ENCODE results near the gene CAV2. TPM values are rescaled to one million over a fixed set of nuclear protein-coding genes. Genes with fewer than 3 reads are reported as not detected.
A peak's percentile ranks its signal among the peaks of the same experiment; 100 is the strongest.

Gene CAV2
- polyA plus RNA-seq, 1 of the 3 experiments (the other 2 are of a cell fraction) = 182 TPM

DNA sequence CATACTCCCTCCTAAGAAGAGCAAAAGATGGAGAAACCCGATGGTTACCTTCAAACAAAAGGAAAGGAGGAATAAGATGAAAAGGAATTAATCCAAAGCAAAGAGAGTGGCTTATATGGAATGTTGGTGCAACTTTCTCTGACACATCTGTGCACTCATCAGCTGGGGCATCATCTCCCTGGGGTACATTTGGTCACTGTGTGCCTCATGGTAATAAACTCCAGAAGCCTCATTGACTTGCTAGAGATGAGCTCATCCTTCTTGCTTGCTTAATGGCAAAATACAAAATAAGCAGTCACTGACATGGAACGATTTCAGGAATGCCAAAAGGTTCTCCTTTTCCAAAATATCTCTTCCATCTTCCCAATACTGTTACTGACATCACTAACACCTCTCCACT is 47.8 kb downstream of the CAV2 start:
- POLR2A ChIA-PET = no interaction called here
- Histone ChIP-seq H3K4me1 (ENCODE audit: control insufficient read depth in 1 of 2, insufficient read depth in 2 of 2, low read depth in 1 of 2, low read length in 1 of 2) (peaks cover 0 to 86% of the 10 kb centered on the region in 2 experiments), H3K9ac (0 out of 2 replicates have a peak overlapping the region, but pooled peaks have one; percentile 7), H2AFZ (ENCODE audit: low read depth) (no peak overlapping the region), H3K9me3 (no peaks in the 10 kb centered on the region), H3K4me3 (ENCODE audit: low read depth in 2 of 2, low read length in 1 of 2) (no peak overlapping the region), H3K27me3 (ENCODE audit: insufficient read depth) (no peaks in the 10 kb centered on the region), H3K9me2 (no peaks in the 10 kb centered on the region), H4K20me1 (ENCODE audit: insufficient read depth) (peaks cover 22% of the 10 kb centered on the region; the same call in 1 of the 2 replicates), H3K79me2 (ENCODE audit: insufficient read depth) (peaks cover 98% of the 10 kb centered on the region), H3F3A (replicated peaks; ENCODE audit: insufficient read depth) (peaks cover 61% of the 10 kb centered on the region), H3K36me3 (replicated peaks in 1 of 2; ENCODE audit: control insufficient read depth in 1 of 2, insufficient read depth in 2 of 2, low read length in 1 of 2) (peaks cover 66 to 75% of the 10 kb centered on the region in 2 experiments), H3K4me2 (peak overlapping the region; percentile 20; the same call in 1 of the 2 replicates), H3K27ac (ENCODE audit: low read depth in 2 of 2, low read length in 1 of 2) (peak overlapping the region in 1 of 2 experiments; percentile 79; a peak in 2 of 4 replicates)
- CTCF ChIA-PET = interaction anchor here (1.1 to 1.3 kb wide), 2 partner anchors 21 to 45 kb away, joined by 3 to 4 read pairs; no protein-coding TSS in a partner anchor
- 17% methylated on average over 2 of the region's 2 CpGs for WGBS (ENCODE audit: low lambda C conversion rate)
- TF ChIP-seq MEF2A (IDR thresholded peaks at IDR 0.05; ENCODE audit: borderline replicate concordance, low read depth) = no peak
- TF ChIP-seq EP300 (IDR thresholded peaks at IDR 0.05; ENCODE audit: borderline replicate concordance in 1 of 2, low read depth in 1 of 2, low read length in 1 of 2) = peak in 1 of 2 experiments; percentile 55; a peak in 1 of 4 replicates
- TF ChIP-seq POLR2AphosphoS5 (IDR thresholded peaks at IDR 0.05; ENCODE audit: low read depth, low read length) = peak; percentile 39; the same call in 1 of the 2 replicates
- peak; percentile 90 for TF ChIP-seq TCF12 (IDR thresholded peaks at IDR 0.05)
- TF ChIP-seq, protein P1, sequence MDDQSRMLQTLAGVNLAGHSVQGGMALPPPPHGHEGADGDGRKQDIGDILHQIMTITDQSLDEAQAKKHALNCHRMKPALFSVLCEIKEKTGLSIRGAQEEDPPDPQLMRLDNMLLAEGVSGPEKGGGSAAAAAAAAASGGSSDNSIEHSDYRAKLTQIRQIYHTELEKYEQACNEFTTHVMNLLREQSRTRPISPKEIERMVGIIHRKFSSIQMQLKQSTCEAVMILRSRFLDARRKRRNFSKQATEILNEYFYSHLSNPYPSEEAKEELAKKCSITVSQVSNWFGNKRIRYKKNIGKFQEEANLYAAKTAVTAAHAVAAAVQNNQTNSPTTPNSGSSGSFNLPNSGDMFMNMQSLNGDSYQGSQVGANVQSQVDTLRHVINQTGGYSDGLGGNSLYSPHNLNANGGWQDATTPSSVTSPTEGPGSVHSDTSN (IDR thresholded peaks at IDR 0.05) = peak; percentile 68
- peak; percentile 50; the same call in 1 of the 2 replicates for TF ChIP-seq JUND (IDR thresholded peaks at IDR 0.05)
- no peak for TF ChIP-seq GABPA (IDR thresholded peaks at IDR 0.05; ENCODE audit: low read depth)
- TF ChIP-seq, protein P2, sequence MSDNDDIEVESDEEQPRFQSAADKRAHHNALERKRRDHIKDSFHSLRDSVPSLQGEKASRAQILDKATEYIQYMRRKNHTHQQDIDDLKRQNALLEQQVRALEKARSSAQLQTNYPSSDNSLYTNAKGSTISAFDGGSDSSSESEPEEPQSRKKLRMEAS (IDR thresholded peaks at IDR 0.05; ENCODE audit: low read depth) = peak; percentile 43
- no peak for TF ChIP-seq RAD21 (IDR thresholded peaks at IDR 0.05; ENCODE audit: low read length)
- TF ChIP-seq SIN3A (IDR thresholded peaks at IDR 0.05; ENCODE audit: borderline replicate concordance, low read depth, low read length) = peak; percentile 48; the same call in 1 of the 2 replicates
- peak; percentile 64 for TF ChIP-seq FOSL2 (IDR thresholded peaks at IDR 0.05; ENCODE audit: borderline replicate concordance, low read depth)
- no peak for TF ChIP-seq SMC3 (IDR thresholded peaks at IDR 0.05; ENCODE audit: low read depth, low read length)
- peak; percentile 6; the same call in 1 of the 2 replicates for TF ChIP-seq NFIC (IDR thresholded peaks at IDR 0.05; ENCODE audit: borderline replicate concordance)
- no peak for DNase-seq

DNA sequence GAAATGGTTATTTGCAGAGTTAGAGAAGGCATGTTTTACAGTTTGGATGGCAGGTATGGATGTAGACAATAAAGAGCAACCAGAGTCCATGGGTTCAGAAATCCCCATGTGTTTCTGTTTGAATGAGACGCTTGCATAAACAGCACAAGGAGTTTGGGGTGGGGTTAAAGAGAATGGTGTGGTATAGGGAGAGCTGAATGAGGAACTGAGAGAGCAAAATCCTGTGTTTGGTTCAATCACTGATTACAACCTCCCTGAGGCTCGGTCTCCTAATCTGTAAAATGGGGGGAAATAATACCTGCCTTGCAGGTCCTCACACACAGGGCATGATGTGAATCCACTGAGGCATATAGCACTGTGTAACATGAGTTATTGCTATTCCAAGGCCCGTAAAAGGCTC is 49.0 kb downstream of the CAV2 start:
- Histone ChIP-seq H3K4me2 (no peak overlapping the region), H4K20me1 (ENCODE audit: insufficient read depth) (peaks cover 26% of the 10 kb centered on the region; the same call in 1 of the 2 replicates), H2AFZ (ENCODE audit: low read depth) (no peak overlapping the region), H3K27me3 (ENCODE audit: insufficient read depth) (no peaks in the 10 kb centered on the region), H3K27ac (ENCODE audit: low read depth in 2 of 2, low read length in 1 of 2) (peak overlapping the region in 1 of 2 experiments; percentile 79; a peak in 1 of 4 replicates), H3K36me3 (replicated peaks in 1 of 2; ENCODE audit: control insufficient read depth in 1 of 2, insufficient read depth in 2 of 2, low read length in 1 of 2) (peaks cover 68 to 82% of the 10 kb centered on the region in 2 experiments), H3K79me2 (ENCODE audit: insufficient read depth) (peaks cover 98% of the 10 kb centered on the region), H3K9me2 (no peaks in the 10 kb centered on the region), H3K4me1 (ENCODE audit: control insufficient read depth in 1 of 2, insufficient read depth in 2 of 2, low read depth in 1 of 2, low read length in 1 of 2) (peaks cover 0 to 82% of the 10 kb centered on the region in 2 experiments; a peak in 3 of 4 replicates), H3K9me3 (no peaks in the 10 kb centered on the region), H3K4me3 (ENCODE audit: low read depth in 2 of 2, low read length in 1 of 2) (no peak overlapping the region), H3F3A (replicated peaks; ENCODE audit: insufficient read depth) (peaks cover 59% of the 10 kb centered on the region), H3K9ac (no peak overlapping the region)
- no peak for DNase-seq
- ChIA-PET CTCF (no interaction called here), POLR2A (no interaction called here)
- WGBS (ENCODE audit: low lambda C conversion rate) = 32% methylated on average over 3 of the region's 3 CpGs
- TF ChIP-seq GABPA (IDR thresholded peaks at IDR 0.05; ENCODE audit: low read depth) = no peak

Data from SK-N-SH (cell line).